CD4-positive, CD25-positive, alpha-beta regulatory T cell (primary cell): ENCODE data around the gene SYTL4. TPM values are rescaled to one million over a fixed set of nuclear protein-coding genes. Genes with fewer than 3 reads are reported as not detected.
A peak's percentile ranks its signal among the peaks of the same experiment; 100 is the strongest.

ENCODE experiments used
- ATAC-seq, 2 donors: fragments of 150-1000 bp; cut with Tn5 transposase; one replicate each; pipeline ENCODE4 v1.10.0; 2021; ENCODE audit warnings: low read depth in 2 of 2, moderate number of reproducible peaks in 2 of 2, moderate library complexity in 1 of 2
- DNase-seq, 3 donors: peaks; one replicate each; pipeline versions ENCODE4 v3.0.0 to v3.0.0-alpha.2; 2012 to 2022; ENCODE audit warnings: mixed read lengths in 1 of 3
- H3K27ac ChIP-seq: one replicate; pipeline ENCODE4 v1.7.0; 2013; ENCODE audit warnings: mild to moderate bottlenecking, low read length; ENCODE audit not compliant: insufficient read depth, poor library complexity, severe bottlenecking
- H3K27me3 ChIP-seq: one replicate; pipeline ENCODE4 v1.7.0; 2013; ENCODE audit warnings: low read length; ENCODE audit not compliant: control insufficient read depth, insufficient read depth
- H3K36me3 ChIP-seq: one replicate; pipeline ENCODE4 v1.7.0; 2013; ENCODE audit warnings: mild to moderate bottlenecking, low read length, moderate library complexity; ENCODE audit not compliant: control insufficient read depth, insufficient read depth
- H3K4me1 ChIP-seq: 2 replicates; pipeline ENCODE4 v1.7.0; 2013; ENCODE audit warnings: mild to moderate bottlenecking, low read length; ENCODE audit not compliant: insufficient read depth, control insufficient read depth, poor library complexity, severe bottlenecking
- H3K4me3 ChIP-seq: one replicate; pipeline ENCODE4 v1.7.0; 2013; ENCODE audit warnings: low read depth, mild to moderate bottlenecking, low read length, moderate library complexity
- H3K9me3 ChIP-seq, 2 experiments: 1 replicate in 1 of 2; 2 replicates in 1 of 2; pipeline ENCODE4 v1.7.0; 2013; ENCODE audit warnings: low read length in 2 of 2, mild to moderate bottlenecking in 1 of 2, moderate library complexity in 1 of 2; ENCODE audit not compliant: control insufficient read depth in 2 of 2
- H3K27ac Mint-ChIP-seq, 3 donors: one replicate each; pipeline ENCODE4 v1.8.0; 2020 to 2022; ENCODE audit warnings: mild to moderate bottlenecking in 3 of 3, mixed read lengths in 3 of 3, moderate library complexity in 2 of 3
- H3K27me3 Mint-ChIP-seq: one replicate; pipeline ENCODE4 v1.8.0; 2022; ENCODE audit warnings: mild to moderate bottlenecking, mixed read lengths
- H3K36me3 Mint-ChIP-seq: one replicate; pipeline ENCODE4 v1.8.0; 2020; ENCODE audit warnings: mixed read lengths
- H3K4me1 Mint-ChIP-seq, 4 donors: one replicate each; pipeline ENCODE4 v1.8.0; 2020 to 2022; ENCODE audit warnings: mixed read lengths in 4 of 4, mild to moderate bottlenecking in 1 of 4
- H3K4me3 Mint-ChIP-seq, 4 donors: one replicate each; pipeline ENCODE4 v1.8.0; 2020 to 2022; ENCODE audit warnings: mild to moderate bottlenecking in 4 of 4, mixed read lengths in 4 of 4, moderate library complexity in 3 of 4
- H3K9me3 Mint-ChIP-seq, 7 donors: one replicate each; pipeline ENCODE4 v1.8.0; 2020 to 2022; ENCODE audit warnings: mixed read lengths in 7 of 7, mild to moderate bottlenecking in 3 of 7, moderate library complexity in 2 of 7
- polyA plus RNA-seq, 4 donors: library from polyadenylated mRNA; unstranded; fragments of 300-500 nt; fragmentation: Illumina TruSeq; gene quantifications; one replicate each; pipeline ENCODE4 v1.2.3, GENCODE V29; 2021
- total RNA-seq: library from RNA; stranded (reverse); gene quantifications from one replicate; pipeline ENCODE4 v1.2.3, GENCODE V29; 2022

SYTL4 gene
- total and polyA plus RNA-seq, 5 donors from 2014 or later: 0.22 TPM; not detected in 4

- Mint-ChIP-seq H3K36me3 (no peaks in the 10 kb centered on the region), H3K4me1 (no peaks in the 10 kb centered on the region), H3K4me3 (no peak within 1 kb of the TSS), H3K27ac (peak within 1 kb of the TSS in 1 of 3 donors; percentile 43), H3K9me3 (peaks cover 0 to 5% (median 0%) of the 10 kb centered on the region in 7 donors), H3K27me3 (peaks cover 17% of the 10 kb centered on the region)
- DNase-seq (no peak), ATAC-seq (no peak)
- Histone ChIP-seq H3K27ac (no peak within 1 kb of the TSS), H3K36me3 (no peaks in the 10 kb centered on the region), H3K4me3 (no peak within 1 kb of the TSS), H3K27me3 (no peaks in the 10 kb centered on the region), H3K9me3 (no peaks in the 10 kb centered on the region), H3K4me1 (no peaks in the 10 kb centered on the region)
Observed at GRCh38 chrX:100643956-100644860, 87.7 kb downstream of the SYTL4 start, which contains the start of gene SRPX2. Gene SRPX2 (plus strand): TSS chrX:100644199. CDS start chrX:100646323, 2,124 bp downstream.

- Histone ChIP-seq H3K27ac (no peak overlapping the region), H3K36me3 (no peaks in the 10 kb centered on the region), H3K4me3 (no peak overlapping the region), H3K4me1 (no peaks in the 10 kb centered on the region), H3K27me3 (no peaks in the 10 kb centered on the region), H3K9me3 (no peaks in the 10 kb centered on the region)
- H3K4me3 Mint-ChIP-seq: no peak overlapping the region
- no peaks in the 10 kb centered on the region for H3K36me3 Mint-ChIP-seq
- peaks cover 17% of the 10 kb centered on the region for H3K27me3 Mint-ChIP-seq
- H3K4me1 Mint-ChIP-seq: no peaks in the 10 kb centered on the region
- DNase-seq: no peak
- no peak for ATAC-seq
- H3K27ac Mint-ChIP-seq: no peak overlapping the region
- peaks cover 0 to 5% (median 0%) of the 10 kb centered on the region in 7 donors for H3K9me3 Mint-ChIP-seq
Observed at GRCh38 chrX:100643212-100643611, 88.7 kb downstream of the SYTL4 start.

- Mint-ChIP-seq H3K4me1 (no peaks in the 10 kb centered on the region), H3K9me3 (peaks cover 0 to 5% (median 0%) of the 10 kb centered on the region in 7 donors), H3K27me3 (peaks cover 21% of the 10 kb centered on the region), H3K4me3 (no peak overlapping the region), H3K27ac (no peak overlapping the region), H3K36me3 (no peaks in the 10 kb centered on the region)
- H3K9me3 ChIP-seq: no peaks in the 10 kb centered on the region
- H3K4me1 ChIP-seq: no peaks in the 10 kb centered on the region
- H3K27me3 ChIP-seq: no peaks in the 10 kb centered on the region
- DNase-seq (no peak), ATAC-seq (no peak)
- H3K36me3 ChIP-seq: no peaks in the 10 kb centered on the region
- H3K27ac ChIP-seq: no peak overlapping the region
- H3K4me3 ChIP-seq: no peak overlapping the region
Observed at GRCh38 chrX:100642290-100642689, 89.6 kb downstream of the SYTL4 start.

DNA sequence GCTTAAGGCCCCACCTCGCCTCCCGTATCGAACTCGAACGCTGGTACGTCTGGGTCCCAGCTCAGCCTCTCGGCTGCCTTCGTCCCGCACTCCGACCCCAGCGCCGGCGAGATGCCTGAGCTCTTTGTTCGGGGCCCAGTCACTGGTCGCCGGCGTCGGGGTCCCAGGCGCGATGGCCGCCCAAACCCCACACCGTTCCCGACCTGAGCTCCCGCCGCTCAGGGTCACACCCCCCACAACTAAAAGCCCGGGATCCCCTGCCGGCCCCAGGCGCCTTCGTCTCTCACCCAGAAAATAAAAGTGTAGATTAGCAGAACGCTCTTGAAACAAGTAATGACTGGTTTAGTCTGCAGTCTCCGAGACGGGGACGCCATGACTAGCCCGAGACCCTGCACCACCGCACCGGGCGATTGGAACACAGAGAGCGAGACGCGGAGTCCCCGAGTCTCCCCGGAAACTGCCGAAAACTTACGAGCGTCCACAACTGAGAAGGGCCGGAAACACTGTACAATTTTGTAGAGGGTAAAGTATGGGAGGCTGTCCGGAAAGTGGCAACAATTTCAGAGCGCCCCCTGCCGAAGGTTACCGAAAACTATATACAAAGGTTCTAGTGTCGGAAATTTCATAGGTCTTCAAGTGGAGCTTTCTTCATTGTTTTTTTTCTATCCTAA, 95.5 kb downstream of the SYTL4 start, which contains the start of gene TSPAN6:
Gene TSPAN6 (minus strand): TSS at position 486 of the 671 bp plus-strand sequence. CDS start 112 bp downstream, at position 374.
- H3K27me3 ChIP-seq: no peaks in the 10 kb centered on the region
- H3K27ac ChIP-seq: no peak within 1 kb of the TSS
- peaks cover 0 to 5% (median 0%) of the 10 kb centered on the region in 7 donors for H3K9me3 Mint-ChIP-seq
- H3K9me3 ChIP-seq: no peaks in the 10 kb centered on the region
- no peaks in the 10 kb centered on the region for H3K36me3 ChIP-seq
- H3K4me3 ChIP-seq: no peak within 1 kb of the TSS
- no peaks in the 10 kb centered on the region for H3K4me1 ChIP-seq
- H3K27me3 Mint-ChIP-seq: peaks cover 14% of the 10 kb centered on the region
- H3K4me1 Mint-ChIP-seq: peaks cover 0 to 13% (median 0%) of the 10 kb centered on the region in 4 donors
- peak; percentile 91 to 96 for ATAC-seq
- H3K27ac Mint-ChIP-seq: peak within 1 kb of the TSS in 2 of 3 donors; percentile 73 to 89
- H3K4me3 Mint-ChIP-seq: peak within 1 kb of the TSS; percentile 74 to 94 (median 90)
- DNase-seq: peak; percentile 40 to 73 (median 69)
- no peaks in the 10 kb centered on the region for H3K36me3 Mint-ChIP-seq

- Mint-ChIP-seq H3K4me3 (peak overlapping the region in 3 of 4 donors; percentile 63 to 90 (median 89)), H3K9me3 (peaks cover 0 to 4% (median 0%) of the 10 kb centered on the region in 7 donors), H3K27ac (no peak overlapping the region), H3K4me1 (peaks cover 0 to 13% (median 0%) of the 10 kb centered on the region in 4 donors), H3K27me3 (peaks cover 14% of the 10 kb centered on the region), H3K36me3 (no peaks in the 10 kb centered on the region)
- no peak for DNase-seq
- Histone ChIP-seq H3K27ac (no peak overlapping the region), H3K4me1 (no peaks in the 10 kb centered on the region), H3K4me3 (no peak overlapping the region), H3K27me3 (no peaks in the 10 kb centered on the region), H3K9me3 (no peaks in the 10 kb centered on the region), H3K36me3 (no peaks in the 10 kb centered on the region)
- ATAC-seq: no peak
Observed at GRCh38 chrX:100635989-100636320, 96.0 kb downstream of the SYTL4 start.

DNA sequence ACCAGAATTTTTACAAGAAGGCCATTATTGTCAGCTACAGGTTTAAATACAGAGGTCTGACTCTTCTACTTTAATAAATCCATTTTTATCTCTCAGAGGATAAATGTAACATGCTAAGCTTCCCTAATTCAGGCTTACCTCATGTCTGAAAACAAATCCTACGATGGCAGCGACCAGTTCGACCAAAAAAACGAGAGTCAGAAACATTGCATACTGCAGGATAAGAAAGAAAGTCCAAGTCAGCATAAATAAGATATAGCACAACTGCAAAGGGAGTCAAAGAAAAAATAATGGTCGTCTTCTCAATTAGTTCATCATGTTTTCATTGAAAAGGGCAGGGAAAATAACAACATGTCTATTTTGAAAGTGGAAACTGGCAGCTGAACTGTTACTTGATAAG, 96.9 kb downstream of the SYTL4 start:
- ATAC-seq (no peak), DNase-seq (no peak)
- Mint-ChIP-seq H3K4me1 (peaks cover 0 to 13% (median 0%) of the 10 kb centered on the region in 4 donors), H3K9me3 (peaks cover 0 to 3% (median 0%) of the 10 kb centered on the region in 7 donors), H3K36me3 (no peaks in the 10 kb centered on the region), H3K27me3 (peaks cover 14% of the 10 kb centered on the region), H3K27ac (no peak overlapping the region), H3K4me3 (no peak overlapping the region)
- no peaks in the 10 kb centered on the region for H3K36me3 ChIP-seq
- H3K9me3 ChIP-seq: no peaks in the 10 kb centered on the region
- H3K27ac ChIP-seq: no peak overlapping the region
- no peaks in the 10 kb centered on the region for H3K27me3 ChIP-seq
- H3K4me1 ChIP-seq: no peaks in the 10 kb centered on the region
- H3K4me3 ChIP-seq: no peak overlapping the region

- H3K36me3 ChIP-seq: no peaks in the 10 kb centered on the region
- ATAC-seq: no peak
- H3K4me3 Mint-ChIP-seq: no peak overlapping the region
- H3K27ac ChIP-seq: no peak overlapping the region
- H3K9me3 Mint-ChIP-seq: no peaks in the 10 kb centered on the region
- no peak overlapping the region for H3K27ac Mint-ChIP-seq
- no peaks in the 10 kb centered on the region for H3K27me3 ChIP-seq
- peaks cover 0 to 10% (median 3%) of the 10 kb centered on the region in 4 donors for H3K4me1 Mint-ChIP-seq
- no peaks in the 10 kb centered on the region for H3K4me1 ChIP-seq
- no peaks in the 10 kb centered on the region for H3K27me3 Mint-ChIP-seq
- peak in 1 of 3 donors; percentile 33 for DNase-seq
- no peaks in the 10 kb centered on the region for H3K36me3 Mint-ChIP-seq
- H3K4me3 ChIP-seq: no peak overlapping the region
- no peaks in the 10 kb centered on the region for H3K9me3 ChIP-seq
Observed at GRCh38 chrX:100625985-100626491, 105.9 kb downstream of the SYTL4 start.
